Stimulated activated CD8-positive, alpha-beta memory T cell treated with anti-CD3 and anti-CD28 coated beads, Interleukin-7, amount 100 ng/mL, for 24 hours (primary cell): ENCODE measurements around the gene MRPL9.
A peak's percentile ranks its signal among the peaks of the same experiment; 100 is the strongest.

Experiments used
- DNase-seq: peaks from one replicate; pipeline ENCODE4 v3.0.0-alpha.2; 2020; ENCODE audit warnings: low read depth

The MRPL9 gene

GRCh38 chr1:151762941-151763921 is at the start of gene MRPL9:
Gene MRPL9, minus strand, starts transcription at chr1:151763496. Its CDS starts 17 bp downstream, at chr1:151763479.
- peak; percentile 73 for DNase-seq

- no peak for DNase-seq
Measured at GRCh38 chr1:151811181-151811580, 47.9 kb upstream of the MRPL9 start.

GRCh38 chr1:151809985-151810556 is 46.8 kb upstream of the MRPL9 start:
- no peak for DNase-seq

GRCh38 chr1:151809290-151809984 is 46.1 kb upstream of the MRPL9 start:
- no peak for DNase-seq

- DNase-seq, result no peak
Measured at GRCh38 chr1:151807766-151808165, 44.5 kb upstream of the MRPL9 start.

GRCh38 chr1:151807131-151807530 is 43.8 kb upstream of the MRPL9 start:
- no peak for DNase-seq

GRCh38 chr1:151806170-151806569 is 42.9 kb upstream of the MRPL9 start:
- no peak for DNase-seq

GRCh38 chr1:151805066-151805820 is 41.9 kb upstream of the MRPL9 start, which contains the start of gene LINGO4:
Gene LINGO4, minus strand, starts transcription at chr1:151805419. Its CDS starts 2,715 bp downstream, at chr1:151802704.
- DNase-seq, result no peak

- DNase-seq, result no peak
Measured at GRCh38 chr1:151803915-151804314, 40.6 kb upstream of the MRPL9 start.

GRCh38 chr1:151803164-151803563 is 39.9 kb upstream of the MRPL9 start:
- no peak for DNase-seq

GRCh38 chr1:151802372-151802771 is 39.1 kb upstream of the MRPL9 start:
- no peak for DNase-seq

GRCh38 chr1:151801846-151802245 is 38.5 kb upstream of the MRPL9 start:
- DNase-seq, result no peak

- no peak for DNase-seq
Measured at GRCh38 chr1:151801310-151801820, 38.1 kb upstream of the MRPL9 start.

GRCh38 chr1:151800830-151801229 is 37.5 kb upstream of the MRPL9 start:
- DNase-seq, result no peak

GRCh38 chr1:151799179-151800022 is 36.1 kb upstream of the MRPL9 start:
- DNase-seq, result no peak

GRCh38 chr1:151798571-151798970 is 35.3 kb upstream of the MRPL9 start:
- DNase-seq, result no peak

GRCh38 chr1:151790940-151791651 is 27.8 kb upstream of the MRPL9 start:
- DNase-seq, result no peak

- peak; percentile 95 for DNase-seq
Measured at GRCh38 chr1:151790071-151790939, 27.0 kb upstream of the MRPL9 start, which contains the start of gene TDRKH. Gene TDRKH, minus strand, starts transcription at chr1:151790500. Its CDS starts 7,478 bp downstream, at chr1:151783022.

- no peak for DNase-seq
Measured at GRCh38 chr1:151787689-151788088, 24.4 kb upstream of the MRPL9 start.
